ENCODE data around the gene ADGRV1.
A peak's percentile ranks its signal among the peaks of the same experiment; 100 is the strongest.

ADGRV1 gene

DNA sequence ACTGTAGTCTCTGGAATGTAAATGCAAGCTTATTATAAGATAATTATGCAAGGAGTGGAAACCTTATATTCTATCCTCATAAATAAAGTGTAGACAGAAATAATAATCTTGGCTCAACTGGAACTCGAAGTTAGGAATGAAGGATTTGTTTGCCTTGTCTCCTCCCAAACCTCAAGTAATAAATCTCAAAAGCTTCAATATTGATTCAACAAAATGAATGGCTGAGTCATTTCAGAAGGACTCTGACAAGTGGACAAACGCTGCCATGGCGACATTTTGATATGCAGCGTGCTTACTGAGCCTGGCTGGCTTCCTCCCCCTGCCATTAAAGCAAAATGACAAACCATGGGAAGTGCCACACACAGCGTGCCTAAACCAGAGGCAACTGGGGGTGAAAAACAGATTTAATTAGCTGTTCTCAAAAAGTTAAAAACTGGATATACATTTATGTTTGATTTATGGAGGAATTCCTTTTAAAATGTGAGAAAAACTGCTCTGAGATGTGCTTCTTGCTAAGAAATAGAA is 10.5 kb upstream of the ADGRV1 start:
- H3K27me3 Mint-ChIP-seq (ENCODE audit: low read depth) = peaks cover 10% of the 10 kb centered on the region
- H3K4me1 Mint-ChIP-seq = peaks cover 4% of the 10 kb centered on the region
- TF ChIP-seq, protein P1, sequence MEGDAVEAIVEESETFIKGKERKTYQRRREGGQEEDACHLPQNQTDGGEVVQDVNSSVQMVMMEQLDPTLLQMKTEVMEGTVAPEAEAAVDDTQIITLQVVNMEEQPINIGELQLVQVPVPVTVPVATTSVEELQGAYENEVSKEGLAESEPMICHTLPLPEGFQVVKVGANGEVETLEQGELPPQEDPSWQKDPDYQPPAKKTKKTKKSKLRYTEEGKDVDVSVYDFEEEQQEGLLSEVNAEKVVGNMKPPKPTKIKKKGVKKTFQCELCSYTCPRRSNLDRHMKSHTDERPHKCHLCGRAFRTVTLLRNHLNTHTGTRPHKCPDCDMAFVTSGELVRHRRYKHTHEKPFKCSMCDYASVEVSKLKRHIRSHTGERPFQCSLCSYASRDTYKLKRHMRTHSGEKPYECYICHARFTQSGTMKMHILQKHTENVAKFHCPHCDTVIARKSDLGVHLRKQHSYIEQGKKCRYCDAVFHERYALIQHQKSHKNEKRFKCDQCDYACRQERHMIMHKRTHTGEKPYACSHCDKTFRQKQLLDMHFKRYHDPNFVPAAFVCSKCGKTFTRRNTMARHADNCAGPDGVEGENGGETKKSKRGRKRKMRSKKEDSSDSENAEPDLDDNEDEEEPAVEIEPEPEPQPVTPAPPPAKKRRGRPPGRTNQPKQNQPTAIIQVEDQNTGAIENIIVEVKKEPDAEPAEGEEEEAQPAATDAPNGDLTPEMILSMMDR (IDR thresholded peaks at IDR 0.05; ENCODE audit: unreplicated experiment in 3 of 3) = no peak
- no peaks in the 10 kb centered on the region for H3K9me3 Mint-ChIP-seq
- no peaks in the 10 kb centered on the region for H3K36me3 Mint-ChIP-seq (ENCODE audit: low read depth)
- H3K27ac Mint-ChIP-seq = peak overlapping the region in 2 of 3 experiments; percentile 74 to 89
- peak overlapping the region in 1 of 3 experiments; percentile 17 for H3K4me3 Mint-ChIP-seq

DNA sequence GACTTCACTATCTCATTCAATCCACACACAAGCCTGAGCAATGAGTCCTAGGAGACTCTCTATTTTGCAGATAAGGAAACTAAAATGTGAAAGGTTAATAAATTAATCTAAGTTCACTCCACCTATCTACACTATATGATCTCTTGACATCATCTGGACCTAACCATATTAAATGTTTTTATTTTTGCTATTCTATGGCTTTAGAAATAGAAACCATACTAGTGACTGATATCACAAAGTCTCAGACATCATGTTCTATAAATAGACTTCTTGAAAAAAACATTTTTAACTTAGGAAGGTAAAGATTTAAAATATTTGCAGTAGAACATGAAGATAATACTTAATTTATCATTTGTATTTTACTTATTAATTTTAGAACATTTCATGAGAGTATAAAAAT is 9.4 kb upstream of the ADGRV1 start:
- TF ChIP-seq, protein P1 (IDR thresholded peaks at IDR 0.05; ENCODE audit: unreplicated experiment in 3 of 3) = no peak
- Mint-ChIP-seq H3K36me3 (ENCODE audit: low read depth) (no peaks in the 10 kb centered on the region), H3K27ac (no peak overlapping the region), H3K4me3 (no peak overlapping the region), H3K4me1 (peaks cover 4% of the 10 kb centered on the region), H3K9me3 (no peaks in the 10 kb centered on the region), H3K27me3 (ENCODE audit: low read depth) (peaks cover 16% of the 10 kb centered on the region)

DNA sequence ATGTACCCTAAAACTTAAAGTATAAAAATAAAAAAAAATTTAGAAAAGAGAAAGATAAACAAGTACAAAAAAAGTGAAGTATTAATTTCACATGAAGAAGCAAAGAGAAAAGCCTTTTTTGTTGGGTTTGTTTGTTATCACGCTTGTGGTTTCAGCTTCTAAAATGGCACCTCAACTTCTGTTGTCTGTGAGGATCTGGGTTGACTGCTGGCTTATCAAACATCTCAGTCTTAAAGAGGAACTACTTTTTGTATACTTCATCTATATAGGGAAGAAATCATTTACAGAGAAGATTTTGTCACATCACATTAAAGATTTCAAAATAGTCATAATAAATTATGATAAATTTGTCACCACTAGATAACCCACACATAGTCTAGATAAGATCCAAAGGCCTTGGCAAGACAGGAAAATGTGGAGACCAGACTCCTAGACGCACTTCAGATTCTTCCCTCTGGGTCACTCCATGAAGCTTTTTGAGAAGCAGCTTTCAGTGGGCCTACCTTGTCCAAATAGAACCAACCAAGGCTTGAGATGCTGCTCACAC is 8.8 kb upstream of the ADGRV1 start:
- no peaks in the 10 kb centered on the region for H3K9me3 Mint-ChIP-seq
- H3K4me3 Mint-ChIP-seq = no peak overlapping the region
- H3K27me3 Mint-ChIP-seq (ENCODE audit: low read depth) = peaks cover 16% of the 10 kb centered on the region
- H3K4me1 Mint-ChIP-seq = peaks cover 4% of the 10 kb centered on the region
- H3K27ac Mint-ChIP-seq = no peak overlapping the region
- H3K36me3 Mint-ChIP-seq (ENCODE audit: low read depth) = no peaks in the 10 kb centered on the region
- TF ChIP-seq, protein P1 (IDR thresholded peaks at IDR 0.05; ENCODE audit: unreplicated experiment in 3 of 3) = no peak

DNA sequence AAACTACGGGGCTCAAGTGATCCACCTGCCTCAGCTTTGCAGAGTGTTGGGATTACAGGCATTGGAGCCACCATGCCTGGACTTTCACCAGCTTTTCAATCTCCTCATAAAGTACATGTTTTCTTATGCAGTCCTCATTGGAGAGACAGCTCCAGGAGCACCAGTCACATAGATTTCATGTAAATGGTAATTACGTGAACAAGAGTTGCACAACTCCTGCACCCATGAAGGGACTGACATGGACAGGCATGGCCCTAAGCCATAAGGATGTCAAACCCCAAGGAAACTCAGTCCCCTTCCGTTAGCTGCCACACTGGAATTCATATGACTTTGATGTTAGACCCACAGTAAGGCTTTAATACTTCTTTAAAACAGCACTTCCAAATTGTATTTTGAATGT is 7.6 kb upstream of the ADGRV1 start:
- H3K9me3 Mint-ChIP-seq = no peaks in the 10 kb centered on the region
- peaks cover 4% of the 10 kb centered on the region for H3K4me1 Mint-ChIP-seq
- H3K4me3 Mint-ChIP-seq = no peak overlapping the region
- H3K27me3 Mint-ChIP-seq (ENCODE audit: low read depth) = peaks cover 28% of the 10 kb centered on the region
- no peaks in the 10 kb centered on the region for H3K36me3 Mint-ChIP-seq (ENCODE audit: low read depth)
- H3K27ac Mint-ChIP-seq = no peak overlapping the region
- TF ChIP-seq, protein P1 (IDR thresholded peaks at IDR 0.05; ENCODE audit: unreplicated experiment in 3 of 3) = no peak

DNA sequence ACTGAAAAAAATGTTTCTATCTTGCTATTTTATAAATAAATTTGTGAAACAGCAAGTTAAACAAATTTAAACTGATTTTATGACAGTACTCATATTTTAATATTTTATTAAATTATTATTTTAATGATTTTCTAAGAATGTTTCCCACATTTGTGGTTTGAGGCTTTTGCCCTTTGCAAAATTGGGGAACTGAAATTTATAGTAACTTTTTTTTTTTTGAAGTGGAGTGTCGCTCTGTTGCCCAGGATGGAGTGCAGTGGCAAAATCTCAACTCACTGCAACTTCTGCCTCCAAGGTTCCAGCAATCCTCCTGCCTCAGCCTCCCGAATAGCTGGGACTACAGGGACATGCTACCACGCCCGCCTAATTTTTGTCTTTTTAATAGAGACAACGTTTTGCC is 7.2 kb upstream of the ADGRV1 start:
- H3K4me3 Mint-ChIP-seq = no peak overlapping the region
- peaks cover 32% of the 10 kb centered on the region for H3K27me3 Mint-ChIP-seq (ENCODE audit: low read depth)
- H3K36me3 Mint-ChIP-seq (ENCODE audit: low read depth) = no peaks in the 10 kb centered on the region
- H3K9me3 Mint-ChIP-seq = no peaks in the 10 kb centered on the region
- H3K4me1 Mint-ChIP-seq = peaks cover 4% of the 10 kb centered on the region
- TF ChIP-seq, protein P1 (IDR thresholded peaks at IDR 0.05; ENCODE audit: unreplicated experiment in 3 of 3) = no peak
- H3K27ac Mint-ChIP-seq = no peak overlapping the region

DNA sequence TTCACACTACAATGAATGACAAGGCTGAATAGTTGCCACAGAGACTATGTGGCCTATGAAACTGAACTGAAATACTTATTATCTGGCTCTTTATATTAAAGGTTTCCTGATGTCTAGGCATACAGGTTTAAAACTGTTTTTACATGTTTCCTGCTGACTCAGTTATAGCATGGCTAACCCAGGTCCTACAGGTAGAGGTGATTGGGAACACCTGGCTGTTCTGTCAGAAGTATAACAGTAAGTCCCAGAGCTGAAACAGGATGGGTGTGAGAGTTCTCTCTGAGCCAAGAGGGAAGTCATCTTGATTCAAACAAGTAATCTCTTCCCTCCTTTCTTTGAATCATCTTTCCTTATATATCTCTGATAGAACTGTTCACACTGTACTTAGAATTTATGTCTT is 4.9 kb upstream of the ADGRV1 start:
- H3K4me1 Mint-ChIP-seq = peaks cover 10% of the 10 kb centered on the region
- TF ChIP-seq, protein P1 (IDR thresholded peaks at IDR 0.05; ENCODE audit: unreplicated experiment in 3 of 3) = no peak
- H3K27ac Mint-ChIP-seq = no peak overlapping the region
- no peak overlapping the region for H3K4me3 Mint-ChIP-seq
- H3K27me3 Mint-ChIP-seq (ENCODE audit: low read depth) = peaks cover 55% of the 10 kb centered on the region
- H3K9me3 Mint-ChIP-seq = no peaks in the 10 kb centered on the region
- H3K36me3 Mint-ChIP-seq (ENCODE audit: low read depth) = no peaks in the 10 kb centered on the region
